Activated CD8-positive, alpha-beta T cell treated with anti-CD3 and anti-CD28 coated beads for 36 hours (primary cell): ENCODE data around the gene PPP1R16B. TPM values are rescaled to one million over a fixed set of nuclear protein-coding genes. Genes with fewer than 3 reads are reported as not detected.
A peak's percentile ranks its signal among the peaks of the same experiment; 100 is the strongest.

Experiments
- ATAC-seq: fragments of 200-7000 bp; cut with Tn5 transposase; one replicate; pipeline ENCODE4 v1.10.0; 2021; ENCODE audit warnings: mild to moderate bottlenecking, moderate library complexity
- CTCF ChIA-PET: fragments of 350-600 bp; sonication (Branson Sonifier 250); formaldehyde crosslinking; loops from one replicate; lab custom pipeline; 2021; ENCODE audit warnings: antibody characterized with exemption; lab: Charles Lee
- POLR2A ChIA-PET: fragments of 350-600 bp; sonication (Branson Sonifier 250); formaldehyde crosslinking; loops from one replicate; lab custom pipeline; 2021; ENCODE audit warnings: antibody characterized with exemption; lab: Charles Lee
- DNase-seq: peaks from one replicate; pipeline ENCODE4 v3.0.0-alpha.2; 2020
- H3K27ac Mint-ChIP-seq: one replicate; pipeline ENCODE4 v1.8.0; 2021; ENCODE audit warnings: mild to moderate bottlenecking, mixed read lengths
- H3K27me3 Mint-ChIP-seq: one replicate; pipeline ENCODE4 v1.8.0; 2021; ENCODE audit warnings: mixed read lengths
- H3K36me3 Mint-ChIP-seq: one replicate; pipeline ENCODE4 v1.8.0; 2021; ENCODE audit warnings: low read depth, mixed read lengths
- H3K4me1 Mint-ChIP-seq: one replicate; pipeline ENCODE4 v1.8.0; 2021; ENCODE audit warnings: low read depth, mixed read lengths
- H3K4me3 Mint-ChIP-seq: one replicate; pipeline ENCODE4 v1.8.0; 2021; ENCODE audit warnings: mild to moderate bottlenecking, moderate library complexity, mixed read lengths
- H3K9me3 Mint-ChIP-seq: one replicate; pipeline ENCODE4 v1.8.0; 2021; ENCODE audit warnings: mixed read lengths
- CTCF ChIP-seq: fragments of 200-600 bp; IDR thresholded peaks from one replicate; pipeline ENCODE4 v1.8.0; 2022; ENCODE audit warnings: antibody characterized with exemption, mild to moderate bottlenecking
- intact Hi-C: fragments of 100-400 bp; cut with micrococcal nuclease; formaldehyde crosslinking; loops from one replicate; pipeline ENCODE4 v1.10.0; 2022
- total RNA-seq, 2 experiments: library from RNA; stranded (reverse); gene quantifications; one replicate each; pipeline ENCODE4 v1.2.3, GENCODE V29; 2021

PPP1R16B gene
- total RNA-seq, 2 experiments from 2014 or later = 74.9 to 81.4 TPM

GRCh38 chr20:38853759-38854158 is 48.3 kb downstream of the PPP1R16B start:
- no peak for DNase-seq
- ChIA-PET CTCF (interaction anchor here (0.7 to 1.2 kb wide), 4 partner anchors 9 to 39 kb away, joined by 3 to 4 read pairs (median 4); no protein-coding TSS in a partner anchor), POLR2A (interaction anchor here (1.0 to 1.1 kb wide), 2 partner anchors 9 to 11 kb away, joined by 4 to 5 read pairs; no protein-coding TSS in a partner anchor)
- Mint-ChIP-seq H3K4me3 (no peak overlapping the region), H3K36me3 (peaks cover 55% of the 10 kb centered on the region), H3K27ac (no peak overlapping the region), H3K9me3 (peaks cover 1% of the 10 kb centered on the region), H3K4me1 (peaks cover 64% of the 10 kb centered on the region), H3K27me3 (no peaks in the 10 kb centered on the region)
- no peak for TF ChIP-seq CTCF
- intact Hi-C loops = no loop called here
- ATAC-seq = peak; percentile 45

GRCh38 chr20:38854654-38855066 is 49.2 kb downstream of the PPP1R16B start:
- H3K36me3 Mint-ChIP-seq = peaks cover 55% of the 10 kb centered on the region
- no peak for TF ChIP-seq CTCF
- no peak for ATAC-seq

GRCh38 chr20:38855356-38855755 is 49.9 kb downstream of the PPP1R16B start:
- intact Hi-C loops = no loop called here
- H3K4me1 Mint-ChIP-seq = peaks cover 64% of the 10 kb centered on the region
- no peak overlapping the region for H3K4me3 Mint-ChIP-seq
- POLR2A ChIA-PET = interaction anchor here (0.8 to 1.2 kb wide), 5 partner anchors 8 to 38 kb away, joined by 3 to 4 read pairs (median 3); no protein-coding TSS in a partner anchor
- H3K9me3 Mint-ChIP-seq = peaks cover 1% of the 10 kb centered on the region
- ATAC-seq = no peak
- no peak for DNase-seq
- CTCF ChIA-PET = interaction anchor here (0.9 kb wide), 2 partner anchors 13 to 22 kb away, joined by 3 read pairs; no protein-coding TSS in a partner anchor
- TF ChIP-seq CTCF = no peak
- no peak overlapping the region for H3K27ac Mint-ChIP-seq
- H3K27me3 Mint-ChIP-seq = no peaks in the 10 kb centered on the region
- H3K36me3 Mint-ChIP-seq = peaks cover 52% of the 10 kb centered on the region

More at GRCh38 chr20:38854654-38855066, 49.2 kb downstream of the PPP1R16B start:
- Mint-ChIP-seq H3K27ac (peak overlapping the region; percentile 47), H3K9me3 (peaks cover 1% of the 10 kb centered on the region), H3K4me1 (peaks cover 63% of the 10 kb centered on the region), H3K4me3 (no peak overlapping the region), H3K27me3 (no peaks in the 10 kb centered on the region)
- CTCF ChIA-PET = interaction anchor here (0.9 to 1.2 kb wide), 3 partner anchors 8 to 22 kb away, joined by 3 read pairs; no protein-coding TSS in a partner anchor
- POLR2A ChIA-PET = interaction anchor here (1.2 kb wide), 2 partner anchors 8 to 11 kb away, joined by 4 read pairs; no protein-coding TSS in a partner anchor
- no peak for DNase-seq
- intact Hi-C loops = no loop called here

GRCh38 chr20:38856570-38856969 is 51.1 kb downstream of the PPP1R16B start:
- no peak for DNase-seq
- intact Hi-C loops = no loop called here
- ChIA-PET POLR2A (interaction anchor here (1.0 to 2.0 kb wide), 3 partner anchors 16 to 50 kb away, joined by 3 to 6 read pairs (median 3); no protein-coding TSS in a partner anchor), CTCF (interaction anchor here (0.7 to 1.9 kb wide), 2 partner anchors 11 to 106 kb away, joined by 3 to 7 read pairs; no protein-coding TSS in a partner anchor)
- TF ChIP-seq CTCF = no peak
- Mint-ChIP-seq H3K27me3 (no peaks in the 10 kb centered on the region), H3K4me1 (peaks cover 70% of the 10 kb centered on the region), H3K27ac (peak overlapping the region; percentile 19), H3K36me3 (peaks cover 47% of the 10 kb centered on the region), H3K9me3 (peaks cover 1% of the 10 kb centered on the region), H3K4me3 (no peak overlapping the region)
- no peak for ATAC-seq

GRCh38 chr20:38857703-38858102 is 52.2 kb downstream of the PPP1R16B start:
- Mint-ChIP-seq H3K4me3 (no peak overlapping the region), H3K9me3 (peaks cover 1% of the 10 kb centered on the region), H3K27me3 (no peaks in the 10 kb centered on the region), H3K27ac (peak overlapping the region; percentile 52), H3K36me3 (peaks cover 38% of the 10 kb centered on the region), H3K4me1 (peaks cover 80% of the 10 kb centered on the region)
- intact Hi-C loops = no loop called here
- DNase-seq (no peak), ATAC-seq (no peak)
- ChIA-PET POLR2A (interaction anchor here (0.9 to 2.0 kb wide), 2 partner anchors 8 to 51 kb away, joined by 3 to 6 read pairs; no protein-coding TSS in a partner anchor), CTCF (interaction anchor here (0.7 to 1.9 kb wide), 3 partner anchors 10 to 37 kb away, joined by 3 to 7 read pairs (median 3); no protein-coding TSS in a partner anchor)
- TF ChIP-seq CTCF = no peak
